ENCODE results near the gene JAG1.

Gene JAG1

DNA sequence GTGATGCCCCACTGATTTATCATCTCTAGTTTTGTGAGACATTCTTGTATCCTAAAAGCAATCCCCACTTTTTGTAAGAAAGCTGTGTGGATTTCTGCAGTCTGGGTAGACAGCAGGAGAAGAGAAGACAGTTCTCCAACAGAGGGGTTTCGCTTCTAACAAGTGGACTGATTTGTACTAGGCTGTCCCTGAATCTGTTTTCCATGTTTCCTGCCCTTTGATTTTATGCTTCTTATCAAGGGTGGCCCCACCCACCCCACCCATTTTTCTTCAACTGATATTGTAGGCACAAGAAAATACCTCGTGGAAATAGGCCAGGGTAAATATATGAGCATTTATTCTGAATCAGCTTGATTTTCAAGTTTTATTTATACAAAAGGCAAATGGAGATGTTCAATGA is 25.7 kb upstream of the JAG1 start:
- no peak for DNase-seq (ENCODE audit: low read depth)

DNA sequence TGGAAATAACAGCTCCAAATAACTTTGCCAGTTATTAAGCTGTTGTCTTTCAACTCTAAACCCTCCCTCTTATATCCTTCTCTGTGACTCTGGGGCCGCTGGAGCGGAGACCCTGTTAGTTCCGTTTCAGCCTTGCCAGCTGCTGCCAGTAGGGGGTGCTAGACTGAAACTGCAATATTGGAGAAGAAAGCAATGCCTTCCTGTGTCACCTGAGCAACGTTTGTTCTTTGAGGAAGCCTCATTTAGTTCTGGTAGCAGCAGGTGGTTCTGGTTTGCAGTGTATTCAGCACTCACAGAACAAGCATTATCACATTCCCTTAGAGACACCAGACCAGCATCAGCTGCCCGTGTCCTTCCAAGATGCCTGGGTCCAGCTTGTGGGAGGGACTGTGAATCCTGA is 22.9 kb upstream of the JAG1 start:
- DNase-seq (ENCODE audit: low read depth), result no peak

DNA sequence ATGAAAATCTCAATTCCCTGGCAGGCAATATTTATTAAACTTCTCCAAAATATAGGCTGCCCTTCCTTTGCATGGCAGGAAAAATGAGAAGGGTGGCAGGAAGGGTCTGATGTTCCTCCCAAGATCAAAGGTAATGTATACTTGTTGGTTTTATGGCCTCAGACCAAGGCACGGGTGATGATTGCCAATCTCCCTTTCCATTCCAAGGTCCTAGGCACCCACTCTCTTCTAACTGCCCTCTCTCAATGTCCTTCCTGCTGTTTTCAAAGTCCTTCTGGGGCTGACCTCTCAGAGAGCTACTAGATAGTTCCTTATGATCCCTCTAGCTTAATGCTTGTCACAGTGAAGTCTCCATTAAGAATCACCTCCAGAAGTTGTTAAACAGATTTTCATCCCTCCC is 15.6 kb upstream of the JAG1 start:
- DNase-seq (ENCODE audit: low read depth), result no peak

DNA sequence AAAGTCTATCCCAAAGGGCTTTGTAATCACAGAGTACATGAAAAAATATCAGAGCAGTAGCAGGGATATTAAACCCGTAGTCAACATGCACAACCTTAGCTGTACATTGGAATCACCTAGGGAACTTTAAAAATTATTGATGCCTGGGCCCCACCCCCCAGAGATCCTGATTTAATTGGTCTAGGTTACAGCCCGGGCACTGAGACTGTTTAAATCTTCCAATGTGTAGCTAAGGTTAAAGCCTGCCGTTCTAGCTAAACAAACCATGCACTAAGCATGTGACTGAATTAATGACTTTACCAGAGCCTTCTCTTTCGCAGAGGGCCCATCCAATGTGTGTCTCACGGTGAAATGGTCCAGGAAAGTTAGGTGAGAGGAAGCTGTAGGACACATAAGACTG is 14.1 kb upstream of the JAG1 start:
- no peak for DNase-seq (ENCODE audit: low read depth)

- DNase-seq (ENCODE audit: low read depth), result no peak
Measured at GRCh38 chr20:10686356-10687133, 12.7 kb upstream of the JAG1 start.

DNA sequence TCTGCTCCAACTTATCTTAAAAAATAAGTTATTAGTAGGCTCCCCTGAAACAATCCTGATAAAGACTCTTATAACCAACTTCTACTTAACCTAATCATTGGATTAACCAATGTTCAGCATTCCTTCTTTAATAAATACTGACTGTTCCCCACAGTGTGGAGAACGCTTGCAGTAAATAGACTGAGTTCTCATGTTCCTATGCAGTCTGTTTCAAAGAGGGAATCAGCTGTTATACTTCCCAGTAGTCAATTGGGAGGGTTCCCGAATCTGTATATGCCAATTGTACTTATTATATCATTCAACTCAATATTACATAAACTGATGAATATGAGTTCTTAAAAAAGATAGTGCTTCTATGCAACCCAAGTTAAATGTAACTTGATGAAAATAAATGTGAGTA is 9.7 kb upstream of the JAG1 start:
- DNase-seq (ENCODE audit: low read depth), result no peak

GRCh38 chr20:10682939-10683338 is 9.1 kb upstream of the JAG1 start:
- no peak for DNase-seq (ENCODE audit: low read depth)

- DNase-seq (ENCODE audit: low read depth), result no peak
Measured at GRCh38 chr20:10681494-10681893, 7.7 kb upstream of the JAG1 start.

DNA sequence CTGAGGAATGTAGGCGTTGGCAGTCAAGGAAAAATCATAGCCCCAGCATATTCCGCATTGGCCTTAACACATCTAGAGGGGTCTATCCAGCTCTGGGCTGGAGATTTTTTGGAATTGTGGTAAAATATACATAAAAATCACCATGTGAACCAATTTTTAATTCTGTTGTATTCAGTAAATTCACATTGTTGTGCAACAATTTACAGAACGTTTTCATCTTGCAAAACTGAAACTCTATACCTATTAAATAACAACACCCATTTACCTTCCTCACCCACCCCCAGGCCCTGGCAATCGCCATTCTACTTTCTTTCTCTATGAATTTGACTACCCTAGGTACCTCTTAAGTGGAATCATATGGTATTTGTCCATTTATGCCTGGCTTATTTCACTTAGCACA is 6.8 kb upstream of the JAG1 start:
- DNase-seq (ENCODE audit: low read depth), result no peak

- DNase-seq (ENCODE audit: low read depth), result no peak
Measured at GRCh38 chr20:10679269-10679668, 5.5 kb upstream of the JAG1 start.

DNA sequence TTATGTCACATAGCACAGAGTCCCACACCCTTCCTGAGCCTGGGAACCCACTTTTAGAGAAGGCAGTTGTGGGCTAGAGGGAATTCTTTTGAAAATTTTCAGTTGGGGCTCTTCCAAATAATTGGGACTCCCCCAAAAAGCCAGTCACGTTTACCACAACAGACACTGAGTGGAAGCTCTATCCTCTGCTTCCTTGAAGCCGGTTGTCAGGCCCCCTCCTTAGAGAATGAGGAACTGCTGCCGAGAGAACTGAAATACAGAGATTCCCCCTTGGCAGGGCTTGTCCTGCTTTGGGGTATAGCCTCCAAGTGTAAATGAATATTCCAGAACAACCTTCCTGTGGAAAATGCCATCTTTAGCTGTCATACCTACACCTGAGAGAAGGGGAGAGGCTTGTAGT is 2.7 kb upstream of the JAG1 start:
- no peak for DNase-seq (ENCODE audit: low read depth)

GRCh38 chr20:10675450-10675848 is 1.6 kb upstream of the JAG1 start:
- no peak for DNase-seq (ENCODE audit: low read depth)

- DNase-seq (ENCODE audit: low read depth), result no peak
Measured at GRCh38 chr20:10674684-10675449, 1.1 kb upstream of the JAG1 start.

DNA sequence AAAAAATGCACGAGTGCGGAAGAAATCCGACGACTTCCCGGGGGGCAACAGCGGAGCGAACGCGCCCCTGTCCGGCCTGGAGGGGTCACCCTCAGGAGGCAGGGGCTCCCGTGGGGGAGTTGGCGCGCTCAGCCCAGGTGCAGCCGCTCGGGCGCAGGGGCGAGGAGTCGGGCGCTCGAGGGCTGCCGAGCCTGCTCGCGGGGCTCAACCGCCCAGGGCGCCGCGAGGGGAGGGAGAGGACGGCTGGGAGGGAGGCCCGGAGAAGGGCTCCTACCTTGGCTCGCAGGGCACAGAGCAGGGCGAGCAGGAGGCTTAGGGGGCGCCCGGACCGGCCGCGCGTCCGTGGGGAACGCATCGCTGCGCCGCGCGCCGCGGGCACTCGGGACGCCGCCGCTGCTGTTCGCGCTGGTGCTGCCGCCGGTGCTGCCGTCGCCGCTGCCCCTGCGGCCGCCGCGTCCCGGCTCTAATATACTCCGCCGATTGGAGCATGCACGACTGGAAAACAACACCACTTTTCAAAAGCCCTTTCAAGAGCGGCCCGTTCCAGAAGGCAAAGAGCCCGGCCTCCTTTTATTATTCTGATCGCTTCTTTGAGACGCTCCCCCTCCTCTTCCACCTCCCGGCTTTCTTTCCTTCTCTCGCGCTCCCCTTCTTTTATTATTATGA is 490 bp downstream of the JAG1 start:
- DNase-seq (ENCODE audit: low read depth), result no peak

DNA sequence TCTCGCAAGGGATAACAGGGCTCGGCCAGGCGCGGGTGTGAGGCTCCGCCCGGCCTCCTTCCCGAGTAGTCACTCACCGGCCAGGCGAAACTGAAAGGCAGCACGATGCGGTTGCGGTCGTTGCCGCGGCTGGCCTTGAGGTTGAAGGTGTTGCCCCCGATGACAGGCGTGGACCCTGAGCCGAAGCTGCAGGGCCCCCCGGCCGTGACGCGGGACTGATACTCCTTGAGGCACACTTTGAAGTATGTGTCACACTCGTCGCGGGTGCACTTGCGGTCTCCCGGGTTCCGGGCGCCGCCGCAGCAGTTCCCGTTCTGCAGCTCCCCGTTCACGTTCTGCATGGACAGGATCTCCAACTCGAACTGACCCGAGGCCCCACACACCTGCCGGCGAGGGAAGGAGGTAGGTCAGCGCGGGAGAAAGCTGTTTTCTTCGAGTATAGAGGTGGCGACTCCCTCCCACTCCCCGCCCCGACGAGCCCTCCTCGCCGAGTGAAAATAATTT is 1.1 kb downstream of the JAG1 start:
- DNase-seq (ENCODE audit: low read depth), result no peak

- no peak for DNase-seq (ENCODE audit: low read depth)
Measured at GRCh38 chr20:10671919-10672623, 1.7 kb downstream of the JAG1 start.

- no peak for DNase-seq (ENCODE audit: low read depth)
Measured at GRCh38 chr20:10671221-10671918, 2.4 kb downstream of the JAG1 start.

DNA sequence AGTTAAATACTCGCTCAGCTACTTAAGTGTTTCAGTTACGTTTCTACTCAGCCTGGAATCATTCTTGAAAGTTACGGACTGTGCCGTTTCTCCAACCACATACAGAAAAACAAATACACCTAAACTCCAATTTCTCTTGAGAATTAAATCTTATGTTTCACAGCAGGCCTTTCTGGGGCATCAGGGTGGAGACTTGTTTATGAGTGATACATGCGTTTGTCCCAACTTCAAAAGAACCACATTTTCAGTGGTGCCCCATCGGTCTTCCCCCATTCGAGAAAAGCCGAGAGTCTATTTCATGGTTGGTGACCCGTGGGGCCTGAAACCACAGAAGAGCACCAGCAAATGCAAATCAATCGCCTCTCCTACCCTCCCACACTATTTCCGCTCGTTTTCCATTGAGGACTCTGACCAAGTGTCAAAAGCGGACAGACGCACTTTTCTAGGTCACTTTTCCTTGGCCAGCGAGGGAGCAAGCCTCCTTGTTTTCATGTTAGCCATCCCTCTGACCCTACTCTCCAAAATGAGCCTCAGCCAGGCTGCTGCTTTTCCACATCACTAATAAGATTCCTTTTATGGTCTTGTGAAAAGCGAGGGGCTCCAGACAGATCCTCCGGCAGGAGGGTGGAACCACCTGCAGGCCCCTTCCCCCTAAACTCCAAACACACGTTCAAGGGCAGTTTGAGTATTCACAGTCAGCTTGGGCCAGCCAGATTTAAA is 3.1 kb downstream of the JAG1 start:
- no peak for DNase-seq (ENCODE audit: low read depth)

DNA sequence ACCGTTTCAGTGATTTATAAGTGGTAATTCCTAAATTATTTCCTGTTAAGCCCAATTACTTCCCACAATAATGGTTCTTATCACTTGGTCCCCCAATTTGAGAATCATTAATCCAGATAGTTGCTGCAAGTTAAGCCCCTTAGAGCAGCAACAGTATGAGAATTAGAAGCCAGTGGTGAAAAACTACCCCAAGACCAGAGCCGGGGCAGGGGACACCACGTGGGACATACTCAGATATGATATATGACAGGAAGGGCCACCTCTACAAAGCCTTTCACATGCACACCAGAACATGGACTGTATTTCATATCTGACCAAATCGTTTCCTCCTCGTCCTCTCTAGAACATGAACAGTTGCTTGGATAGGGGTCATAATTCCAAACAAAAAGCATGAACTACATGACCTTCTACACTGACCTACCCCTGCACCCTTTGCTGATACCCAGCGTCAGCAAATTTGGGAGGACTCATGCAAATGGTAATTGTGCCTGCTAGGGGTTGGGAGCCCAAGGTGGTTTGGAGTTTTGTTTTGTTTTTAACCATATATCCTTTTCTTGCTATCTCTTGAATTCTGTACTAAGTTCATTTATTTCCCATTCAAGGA is 3.9 kb downstream of the JAG1 start:
- no peak for DNase-seq (ENCODE audit: low read depth)

- DNase-seq (ENCODE audit: low read depth), result no peak
Measured at GRCh38 chr20:10668677-10669368, 5.0 kb downstream of the JAG1 start.

All from activated T-cell treated with anti-CD3 and anti-CD28 coated beads for 1 hour (primary cell).